NCI-H510A (cell line): Measurements from ENCODE around the gene ABHD18.
A peak's percentile ranks its signal among the peaks of the same experiment; 100 is the strongest.
"Not testable (repeated sequence)": the region's sequence is repeated elsewhere in the genome, so short reads cannot be mapped to it uniquely, and the experiment has no call there.

ENCODE experiments used
- DNase-seq: peaks from one replicate; lab custom pipeline; 2025; lab: John Stamatoyannopoulos, UW

ABHD18 gene

GRCh38 chr4:127965062-127965802 lies at the start of gene ABHD18, which contains the start of gene MFSD8:
Gene ABHD18, plus strand, starts transcription at chr4:127965406. Its CDS starts 17,550 bp downstream, at chr4:127982956.
Gene MFSD8, minus strand, starts transcription at chr4:127965173. Its CDS starts 40 bp downstream, at chr4:127965133.
- DNase-seq = peak; percentile 92

- DNase-seq = no peak
Observed at GRCh38 chr4:127916512-127916911, 48.7 kb upstream of the ABHD18 start.

- DNase-seq = no peak
Observed at GRCh38 chr4:127917151-127917550, 48.1 kb upstream of the ABHD18 start.

DNA sequence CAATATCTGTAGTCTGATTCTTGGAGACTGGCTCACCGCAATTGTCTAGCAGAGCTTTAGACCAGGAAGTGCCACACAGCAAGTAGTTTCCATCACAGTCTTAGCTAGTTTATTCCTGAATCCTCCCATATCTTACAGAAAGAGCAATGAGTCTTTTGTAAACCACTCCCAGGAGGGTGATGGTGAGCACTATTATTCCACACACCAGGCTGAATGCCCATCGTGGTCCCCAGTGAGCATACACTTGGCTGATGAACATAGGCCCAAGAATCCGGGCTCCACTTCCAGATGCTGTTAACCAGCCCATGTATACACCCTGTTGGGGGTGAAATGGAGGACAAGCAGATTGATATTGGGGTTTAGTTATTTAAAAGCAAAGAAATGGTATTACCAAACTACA lies 44.7 kb upstream of the ABHD18 start:
- no peak for DNase-seq

DNA sequence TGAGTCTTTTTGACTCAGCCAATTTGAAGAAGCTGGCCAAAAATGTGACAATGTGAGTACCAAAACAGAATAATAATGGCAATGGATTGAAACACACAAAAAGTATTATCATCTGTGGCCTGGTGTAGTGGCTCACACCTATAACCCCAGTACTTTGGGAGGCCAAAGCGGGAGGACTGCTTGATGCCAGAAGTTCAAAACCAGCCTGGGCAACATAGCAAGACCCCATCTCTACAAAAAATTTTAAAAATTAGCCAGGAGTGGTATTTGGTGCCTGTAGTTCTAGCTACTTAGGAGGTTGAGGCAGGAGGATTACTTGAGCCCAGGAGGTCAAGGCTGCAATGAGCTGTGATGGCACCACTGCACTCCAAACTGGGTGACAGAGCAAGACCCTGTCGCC lies 43.0 kb upstream of the ABHD18 start:
- no peak for DNase-seq

GRCh38 chr4:127925720-127926119 lies 39.5 kb upstream of the ABHD18 start:
- DNase-seq = not testable (repeated sequence)

- DNase-seq = no peak
Observed at GRCh38 chr4:127930175-127930574, 35.0 kb upstream of the ABHD18 start.

DNA sequence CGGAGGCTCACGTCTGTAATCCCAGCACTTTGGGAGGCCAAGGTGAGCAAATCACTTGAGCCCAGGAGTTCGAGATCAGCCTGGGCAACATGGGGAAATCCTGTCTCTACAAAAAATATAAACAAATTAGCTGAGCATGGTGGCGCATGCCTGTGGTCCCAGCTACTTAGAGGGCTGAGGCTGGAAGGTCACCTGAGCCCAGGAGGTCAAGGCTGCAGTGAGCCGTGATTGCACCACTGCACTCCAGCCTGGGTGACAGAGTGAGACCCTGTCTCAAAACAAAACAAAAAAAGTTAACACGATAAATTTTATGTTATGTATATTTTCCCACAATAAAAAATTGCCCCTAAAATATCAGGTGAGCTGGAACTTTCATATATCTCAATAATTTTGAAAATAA lies 33.4 kb upstream of the ABHD18 start:
- DNase-seq = not testable (repeated sequence)

DNA sequence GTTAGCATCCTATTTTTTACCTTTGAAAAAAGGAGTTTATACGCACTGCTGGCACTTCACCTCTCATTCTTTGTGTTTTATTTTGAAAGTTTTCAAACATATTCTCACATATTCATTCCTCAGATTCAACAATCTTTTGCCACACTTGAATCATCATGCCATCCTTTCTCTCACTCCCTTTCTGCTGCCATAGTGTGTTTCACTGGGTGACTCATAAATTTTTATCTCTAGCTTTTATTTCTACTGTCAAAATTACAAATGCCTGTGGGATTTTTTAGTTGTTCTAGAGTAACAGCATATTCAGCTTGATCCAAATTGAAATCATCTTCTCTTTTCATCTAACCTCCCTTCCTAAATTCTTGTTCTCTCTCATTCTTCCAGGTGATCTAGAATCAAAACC lies 28.2 kb upstream of the ABHD18 start:
- DNase-seq = no peak

DNA sequence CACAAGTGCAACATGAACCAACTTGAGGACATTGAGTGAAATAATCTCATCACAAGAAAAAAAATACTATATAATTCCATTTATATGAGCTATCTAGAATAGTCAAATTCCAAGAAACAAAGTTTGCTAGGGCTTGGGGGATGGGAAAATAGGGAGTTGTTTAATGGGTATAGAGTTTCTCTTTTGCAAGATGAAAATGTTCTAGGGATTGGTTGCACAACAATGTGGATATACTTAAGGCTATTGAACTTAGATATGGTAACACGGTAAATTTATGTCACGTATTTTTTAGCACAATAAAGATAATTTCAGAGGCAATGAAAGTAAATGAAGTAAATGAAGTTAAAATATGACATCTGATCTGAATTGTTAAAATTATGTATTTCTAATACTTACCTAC lies 8.1 kb upstream of the ABHD18 start:
- DNase-seq = no peak

GRCh38 chr4:127959794-127960193 lies 5.4 kb upstream of the ABHD18 start:
- DNase-seq = no peak

- DNase-seq = not testable (repeated sequence)
Observed at GRCh38 chr4:127963633-127964398, 1.4 kb upstream of the ABHD18 start.

GRCh38 chr4:127964426-127965061 lies 662 bp upstream of the ABHD18 start:
- not testable (repeated sequence) for DNase-seq

DNA sequence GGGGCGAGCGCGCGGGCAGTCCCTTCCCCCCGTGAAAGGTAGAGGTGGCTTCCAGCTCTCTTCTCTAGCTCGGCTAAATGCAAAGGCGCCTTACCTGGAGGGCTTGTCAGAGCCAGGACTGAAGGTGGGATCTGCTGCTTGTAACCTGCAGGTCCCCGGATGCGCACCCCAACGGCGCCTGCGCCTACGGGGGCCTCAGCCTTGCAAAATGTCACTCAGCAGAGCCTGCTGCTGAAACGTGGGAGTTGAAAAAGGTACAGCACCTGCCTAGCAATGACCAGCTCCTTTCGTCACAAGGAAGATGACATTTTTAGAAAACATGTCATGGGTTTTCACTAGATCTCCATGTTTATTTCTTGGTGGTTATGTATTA lies 583 bp downstream of the ABHD18 start:
- peak; percentile 19 for DNase-seq

GRCh38 chr4:127967141-127967775 lies 2.1 kb downstream of the ABHD18 start:
- no peak for DNase-seq

GRCh38 chr4:127968586-127968985 lies 3.4 kb downstream of the ABHD18 start:
- DNase-seq = no peak

GRCh38 chr4:127970925-127971324 lies 5.7 kb downstream of the ABHD18 start:
- DNase-seq = not testable (repeated sequence)

DNA sequence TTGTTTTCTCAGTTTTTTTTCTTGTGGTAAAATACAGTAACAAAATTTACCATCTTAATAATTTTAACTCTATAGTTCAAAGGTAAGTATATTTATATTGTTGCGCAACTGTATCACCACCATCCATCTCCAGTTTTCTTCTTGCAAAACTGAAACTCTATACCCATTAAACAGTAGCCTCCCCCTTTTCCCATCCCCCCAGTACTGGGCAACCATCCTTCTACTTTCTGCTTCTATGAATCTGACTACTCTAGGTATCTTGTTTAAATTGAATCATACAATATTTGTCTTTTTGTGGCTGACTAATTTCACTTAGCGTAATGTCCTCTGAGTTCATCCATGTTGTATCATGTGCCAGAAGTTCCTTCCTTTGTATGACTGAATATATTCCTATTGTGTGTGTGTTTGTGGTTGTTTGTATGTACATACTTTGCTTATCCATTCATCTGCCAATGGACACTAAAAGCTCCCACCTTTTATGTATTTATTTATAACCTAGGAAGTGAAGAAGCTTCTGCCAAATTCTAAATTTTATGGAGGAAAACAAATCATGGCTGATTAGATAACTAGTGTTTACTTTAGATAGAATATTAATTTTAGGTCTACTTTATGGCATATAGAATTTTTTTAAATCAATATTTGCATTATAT lies 10.0 kb downstream of the ABHD18 start:
- DNase-seq = no peak

GRCh38 chr4:127978930-127979329 lies 13.7 kb downstream of the ABHD18 start:
- no peak for DNase-seq

GRCh38 chr4:127982445-127982844 lies 17.2 kb downstream of the ABHD18 start:
- DNase-seq = no peak

- no peak for DNase-seq
Observed at GRCh38 chr4:127985989-127986388, 20.8 kb downstream of the ABHD18 start.

- no peak for DNase-seq
Observed at GRCh38 chr4:127988638-127989037, 23.4 kb downstream of the ABHD18 start.
